Stimulated activated CD4-positive, alpha-beta T cell treated with anti-CD3 and anti-CD28 coated beads, Interleukin-1b, Interleukin-23, amount 100 ng/mL, for 24 hours (primary cell): ENCODE measurements around the gene CD79B.
A peak's percentile ranks its signal among the peaks of the same experiment; 100 is the strongest.

Experiments used
- DNase-seq, 4 experiments: peaks; one replicate each; pipeline ENCODE4 v3.0.0-alpha.2; 2020; ENCODE audit warnings: low read depth in 4 of 4, low spot score in 1 of 4

Gene CD79B

DNA sequence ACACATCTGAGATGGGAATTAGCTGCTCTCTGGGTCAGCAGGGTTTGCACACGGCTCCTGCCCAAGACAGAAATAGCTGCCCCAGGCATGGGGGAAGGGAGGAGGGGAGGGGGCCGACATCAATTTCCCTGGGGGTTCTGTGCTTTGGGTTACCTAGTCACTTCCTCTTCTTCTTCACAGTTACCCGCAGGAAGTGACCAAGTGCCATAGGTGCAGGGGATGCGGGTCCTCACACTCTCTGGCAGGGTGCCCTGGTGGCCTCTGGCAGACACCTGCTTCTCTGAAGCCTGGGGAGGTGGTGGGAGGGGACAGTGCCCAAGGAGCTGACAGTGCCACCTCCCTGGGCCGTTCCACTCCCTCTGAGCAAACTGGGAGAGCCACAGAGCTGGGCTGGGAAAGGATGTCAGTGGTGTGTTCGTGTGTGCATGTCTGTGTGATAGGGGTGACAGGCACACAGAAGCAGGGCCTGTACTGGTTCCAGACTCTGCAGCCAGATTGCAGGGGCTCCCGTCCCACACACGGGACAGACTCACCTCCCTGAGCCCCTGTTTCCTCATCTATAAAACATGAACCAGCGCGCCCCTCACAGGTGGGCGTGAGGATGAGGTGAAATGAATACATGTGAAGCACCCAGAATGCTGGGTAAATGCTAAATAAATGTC is 22.4 kb upstream of the CD79B start:
- no peak for DNase-seq

DNA sequence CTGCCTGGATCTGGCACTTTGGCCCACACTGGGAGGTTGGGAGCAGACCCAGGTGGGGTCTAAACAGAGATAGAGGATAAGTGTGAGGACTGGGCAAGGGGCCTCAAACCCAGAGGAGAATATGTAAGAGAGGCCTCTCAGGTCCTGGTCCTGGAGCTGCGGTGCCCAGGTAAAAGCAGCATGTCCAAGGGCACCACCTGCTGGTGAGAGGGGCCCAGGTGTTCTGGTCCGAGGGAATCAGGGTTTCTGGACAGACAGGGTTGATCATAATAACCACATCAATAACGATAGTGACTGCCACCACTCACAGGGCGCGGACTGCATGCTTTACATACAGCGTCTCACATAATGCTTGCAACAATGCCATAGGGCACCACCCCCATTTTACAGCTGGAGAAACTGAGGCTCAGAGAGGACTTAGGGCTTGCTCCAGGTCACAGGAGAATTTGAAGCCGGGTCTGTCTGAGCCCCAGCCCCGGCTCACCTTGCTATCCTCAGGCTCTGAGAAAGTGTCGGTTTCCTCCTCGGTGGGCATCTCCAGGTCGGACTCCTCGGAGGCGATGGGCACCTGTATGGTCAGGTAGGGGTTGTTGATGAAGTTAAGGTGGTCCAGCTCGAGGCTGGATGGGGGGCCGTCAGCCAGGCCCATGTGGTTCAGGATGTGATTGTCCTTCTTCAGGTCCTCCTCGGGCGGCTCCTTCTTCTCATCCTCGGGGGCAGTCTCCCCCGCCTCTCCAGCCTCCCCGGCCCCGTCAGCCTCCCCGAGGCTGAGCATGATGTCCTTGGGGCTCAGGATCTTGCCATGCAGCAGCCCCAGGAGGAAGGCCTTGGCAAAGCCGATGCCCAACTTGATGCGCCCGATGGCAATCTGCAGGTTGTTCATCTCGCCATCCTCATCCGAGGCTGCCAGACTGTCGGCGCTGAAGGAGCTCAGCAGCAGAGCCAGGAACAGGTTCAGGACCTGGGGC is 19.1 kb upstream of the CD79B start:
- no peak for DNase-seq

DNA sequence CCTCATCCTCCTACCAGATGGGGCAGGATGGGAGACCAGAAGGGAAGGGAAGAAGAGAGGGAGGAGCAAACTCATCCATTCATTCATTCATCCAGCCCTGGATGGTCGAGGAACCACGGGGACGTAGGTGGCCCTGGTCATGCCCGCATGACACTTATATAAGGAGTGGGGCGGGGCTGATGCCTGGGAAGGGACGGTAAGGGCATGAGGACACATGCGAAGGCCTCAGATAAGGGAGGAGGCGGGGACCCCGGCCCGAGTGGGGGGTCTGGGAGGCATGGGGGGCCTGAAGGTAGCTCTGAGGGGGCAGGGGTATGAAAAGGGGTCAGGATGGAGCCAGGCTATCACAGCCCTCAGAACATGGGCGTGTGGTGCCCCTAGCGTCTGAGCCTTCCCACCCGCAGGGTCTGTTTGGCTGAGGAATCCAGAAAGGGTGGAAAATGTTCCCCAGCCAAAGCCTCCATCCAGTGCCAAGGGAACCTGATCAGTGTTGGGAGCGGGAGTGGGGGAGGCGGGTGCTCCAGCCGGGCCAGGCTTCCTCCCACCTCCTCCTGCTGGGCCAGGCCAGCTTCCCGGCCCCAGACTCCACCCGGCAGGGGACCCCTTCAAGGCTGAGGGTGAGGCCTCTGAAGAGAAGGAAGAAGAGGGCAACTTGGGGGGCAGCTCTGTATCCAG is 17.6 kb upstream of the CD79B start:
- DNase-seq, result no peak

DNA sequence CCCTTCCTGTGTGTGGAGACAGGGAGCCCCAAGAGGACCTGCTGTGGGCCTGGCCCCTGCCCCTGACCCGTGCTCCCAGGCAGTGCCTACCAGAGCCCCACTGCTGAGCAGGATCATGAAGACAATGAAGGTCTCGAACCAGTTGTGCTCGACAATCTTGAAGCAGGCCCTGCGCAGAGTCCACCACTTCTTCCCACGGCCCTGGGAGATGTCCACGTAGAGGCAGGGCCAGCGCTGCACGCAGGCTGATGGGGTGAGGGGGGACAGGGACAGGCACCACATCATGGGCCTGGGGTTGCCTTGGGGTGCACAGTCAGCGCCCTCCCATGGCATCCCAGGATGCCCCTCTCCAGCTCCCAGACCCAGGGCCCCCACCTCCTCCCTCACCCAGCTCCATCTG is 16.4 kb upstream of the CD79B start:
- DNase-seq, result no peak

- no peak for DNase-seq
Observed at GRCh38 chr17:63947711-63948330, 15.7 kb upstream of the CD79B start.

DNA sequence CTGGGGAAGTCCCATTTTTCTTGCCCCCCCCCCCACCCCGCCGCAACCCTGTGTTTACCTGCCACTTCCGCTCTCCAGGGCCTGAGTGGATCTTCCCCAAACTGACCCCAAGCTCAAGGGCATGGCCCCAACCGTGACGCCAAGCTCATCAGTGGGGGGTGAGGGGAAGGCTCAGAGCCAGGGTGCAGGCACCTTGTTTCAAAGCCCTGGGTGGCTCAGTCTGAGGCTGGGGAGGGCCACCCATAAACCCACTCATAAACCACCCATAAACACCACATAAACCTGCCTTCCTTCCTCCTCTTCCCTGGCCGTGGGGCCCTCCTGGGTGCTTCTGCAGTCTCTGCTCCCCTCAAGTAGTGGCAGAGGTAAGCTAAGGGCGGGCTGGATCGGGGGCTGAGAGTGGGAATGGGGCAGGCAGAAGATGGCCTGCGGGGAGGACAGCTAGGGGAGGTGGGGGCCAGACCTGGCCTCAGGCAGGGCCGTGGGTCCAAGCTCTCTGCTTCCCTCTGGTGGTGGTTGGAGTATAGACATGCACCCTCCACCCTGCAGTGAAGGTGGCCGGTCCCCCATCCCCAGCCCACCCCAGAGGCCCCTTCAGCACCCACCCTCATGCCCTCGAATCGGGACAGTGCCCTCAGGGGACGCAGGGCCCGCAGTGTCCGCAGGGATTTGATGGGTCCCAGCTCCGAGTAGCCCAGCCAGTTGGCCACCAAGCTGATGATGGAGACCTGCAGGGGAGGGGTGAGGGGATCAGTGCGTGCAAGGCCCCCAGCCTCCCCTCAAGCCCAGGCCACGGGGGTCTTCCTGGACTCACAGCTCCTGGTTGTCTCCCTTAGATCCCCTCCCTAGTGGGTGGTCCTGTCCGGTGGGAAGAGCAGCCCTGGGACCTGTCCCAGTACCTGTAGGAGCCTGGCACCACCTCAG is 14.6 kb upstream of the CD79B start:
- peak; percentile 39 to 50 (median 43) for DNase-seq

- DNase-seq, result no peak
Observed at GRCh38 chr17:63945784-63946439, 13.8 kb upstream of the CD79B start.

DNA sequence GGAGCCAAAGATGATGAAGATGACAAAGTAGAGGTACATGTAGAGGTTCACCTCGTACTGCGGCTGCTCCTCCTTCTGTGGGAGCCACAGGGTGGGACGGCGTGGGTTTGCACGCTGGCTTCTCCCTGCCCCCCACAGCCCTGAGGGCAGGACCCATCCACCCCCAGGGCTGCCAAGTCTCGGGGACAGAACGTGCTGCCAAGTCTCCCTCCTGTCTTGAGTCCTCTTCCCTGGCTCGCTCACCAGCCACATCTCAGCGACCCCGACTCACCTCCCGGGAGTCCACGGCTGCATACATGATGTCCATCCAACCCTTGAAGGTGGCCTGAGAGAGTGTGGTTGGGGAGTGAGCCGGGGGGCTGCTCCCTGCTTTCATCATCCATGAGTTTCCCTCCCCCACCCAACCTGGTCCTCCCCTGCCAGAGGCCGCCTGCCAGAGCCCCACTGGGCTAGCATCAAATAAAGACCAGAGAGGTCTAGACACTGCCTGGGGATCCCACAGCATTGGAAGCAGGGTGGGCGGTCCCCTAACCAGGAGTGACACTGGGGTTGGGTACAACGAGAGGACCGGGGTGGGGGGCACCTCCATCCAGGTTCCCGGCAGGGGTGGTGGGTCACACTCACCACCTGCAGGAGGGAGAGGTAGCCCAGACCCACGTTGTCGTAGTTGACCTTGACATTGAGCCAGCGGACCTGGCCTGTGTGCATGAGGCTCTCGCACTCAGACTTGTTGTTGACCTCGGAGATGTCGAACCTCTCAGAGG is 12.8 kb upstream of the CD79B start:
- DNase-seq, result no peak

GRCh38 chr17:63943745-63944144 is 11.6 kb upstream of the CD79B start:
- DNase-seq, result no peak

- no peak for DNase-seq
Observed at GRCh38 chr17:63942309-63942985, 10.3 kb upstream of the CD79B start.

- no peak for DNase-seq
Observed at GRCh38 chr17:63941751-63942150, 9.6 kb upstream of the CD79B start.

DNA sequence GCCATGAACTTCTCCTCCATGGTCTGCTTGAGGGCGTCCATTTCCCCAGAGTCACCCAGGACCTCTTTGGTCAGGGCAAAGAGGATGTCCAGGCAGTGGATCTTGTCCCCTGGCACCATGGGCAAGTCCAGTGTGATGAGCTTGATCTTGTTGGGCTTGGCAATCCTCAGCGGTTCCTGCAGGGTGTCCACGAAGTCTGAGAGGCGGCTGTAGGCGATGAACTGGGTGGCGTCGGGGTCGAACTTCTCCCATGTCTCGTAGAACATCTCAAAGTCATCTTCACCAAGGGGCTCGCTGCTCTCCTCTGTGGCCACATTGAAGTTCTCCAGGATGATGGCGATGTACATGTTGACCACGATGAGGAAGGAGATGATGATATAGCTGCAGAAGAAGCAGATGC is 9.0 kb upstream of the CD79B start:
- DNase-seq, result no peak

DNA sequence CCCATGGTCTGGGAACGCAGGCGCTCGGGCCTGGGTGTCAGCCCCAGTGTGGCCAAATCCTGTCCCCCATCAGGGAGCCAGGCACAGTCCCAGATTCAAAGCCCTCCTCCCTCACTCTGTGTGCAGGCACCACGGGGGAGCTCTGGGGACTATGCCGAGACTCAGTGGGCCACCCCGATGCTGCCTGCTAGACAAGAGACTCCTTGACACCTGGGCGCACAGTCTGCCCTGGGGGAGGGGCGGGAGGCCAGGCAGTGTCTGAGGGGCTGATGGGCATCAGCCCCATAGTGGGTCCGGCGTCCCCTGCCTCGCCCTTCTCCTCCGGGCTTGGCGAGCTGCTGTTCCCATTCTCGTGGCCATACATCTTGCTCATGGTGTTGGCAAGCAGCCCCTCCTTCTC is 8.5 kb upstream of the CD79B start:
- DNase-seq, result no peak

DNA sequence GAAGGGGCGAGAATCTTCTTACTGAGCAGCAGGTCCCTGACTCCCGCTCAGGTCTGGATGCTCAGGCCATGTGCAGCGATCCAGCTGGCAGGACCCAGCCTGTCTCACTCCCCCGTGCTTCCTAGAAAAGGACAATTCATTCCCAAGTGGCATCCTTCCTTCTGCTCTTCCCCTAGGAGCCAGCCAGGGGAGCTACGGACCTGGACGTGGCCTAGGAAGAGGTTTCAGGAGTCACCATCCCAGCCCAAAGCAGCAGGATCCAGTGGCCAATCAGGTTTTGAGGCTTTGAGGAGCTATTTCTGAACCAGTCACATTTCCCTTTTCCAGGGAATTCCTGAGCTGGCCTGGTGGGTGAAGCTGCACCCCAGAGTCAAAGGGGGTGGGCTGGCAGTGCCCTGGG is 7.8 kb upstream of the CD79B start:
- DNase-seq, result no peak

DNA sequence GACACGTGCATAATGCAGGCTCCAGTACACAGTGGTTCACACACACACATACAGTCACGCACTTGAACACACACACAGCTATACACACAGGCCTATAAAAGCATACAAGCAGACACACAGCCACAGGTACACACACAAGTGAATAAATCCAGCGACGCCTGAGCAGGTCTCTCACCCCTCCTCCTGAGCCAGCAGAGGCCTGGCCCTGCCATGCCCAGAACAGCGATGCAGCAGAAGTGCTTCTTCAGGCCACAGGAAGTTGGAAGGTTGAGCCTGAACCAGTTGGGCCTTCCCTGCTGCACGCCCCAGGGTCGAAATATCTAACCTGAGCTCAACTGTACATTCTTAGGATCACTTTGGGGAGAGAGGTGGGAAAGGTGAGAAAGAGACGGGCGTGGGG is 7.3 kb upstream of the CD79B start:
- DNase-seq, result no peak

GRCh38 chr17:63937920-63938319 is 5.8 kb upstream of the CD79B start:
- no peak for DNase-seq

GRCh38 chr17:63937319-63937718 is 5.2 kb upstream of the CD79B start:
- DNase-seq, result no peak
